Kidney (tissue), 14 donors: ENCODE results near the gene TECR. TPM values are rescaled to one million over a fixed set of nuclear protein-coding genes. Genes with fewer than 3 reads are reported as not detected.
A peak's percentile ranks its signal among the peaks of the same experiment; 100 is the strongest.

Experiments used
- DNase-seq, 5 donors: peaks; one replicate each; pipeline ENCODE4 v3.0.0-alpha.2; 2013 to 2020
- FAIRE-seq: peaks from 2 replicates; lab custom pipeline; 2012; peaks lifted over from hg19 to GRCh38; lab: Jason Lieb, UNC
- H3K27ac ChIP-seq, 2 donors: one replicate each; pipeline ENCODE4 v1.7.0; 2013; ENCODE audit warnings: low read depth in 2 of 2, low read length in 2 of 2, inconsistent platforms in 1 of 2
- H3K27me3 ChIP-seq: one replicate; pipeline ENCODE4 v1.7.1; 2013; ENCODE audit warnings: low read length, inconsistent platforms; ENCODE audit not compliant: control insufficient read depth, insufficient read depth
- H3K36me3 ChIP-seq, 3 donors: one replicate each; pipeline versions ENCODE4 v1.7.0 to v1.7.1; 2013; ENCODE audit warnings: low read length in 3 of 3, control low read depth in 1 of 3, inconsistent platforms in 1 of 3; ENCODE audit not compliant: insufficient read depth in 3 of 3, control insufficient read depth in 2 of 3
- H3K4me1 ChIP-seq, 3 donors: one replicate each; pipeline versions ENCODE4 v1.7.0 to v1.7.1; 2013; ENCODE audit warnings: low read length in 3 of 3, inconsistent platforms in 1 of 3, low read depth in 1 of 3; ENCODE audit not compliant: control insufficient read depth in 2 of 3, insufficient read depth in 2 of 3
- H3K4me3 ChIP-seq, 3 donors: one replicate each; pipeline versions ENCODE4 v1.7.0 to v1.8.1; 2013; ENCODE audit warnings: low read length in 3 of 3, control low read depth in 1 of 3, inconsistent platforms in 1 of 3
- H3K9ac ChIP-seq, 3 donors: one replicate each; pipeline versions ENCODE4 v1.7.0 to v1.7.1; 2013; ENCODE audit warnings: low read length in 3 of 3, control low read depth in 1 of 3, inconsistent platforms in 1 of 3
- H3K9me3 ChIP-seq, 3 donors: one replicate each; pipeline versions ENCODE4 v1.7.0 to v1.7.1; 2013; ENCODE audit warnings: low read length in 3 of 3, control low read depth in 1 of 3, inconsistent platforms in 1 of 3; ENCODE audit not compliant: control insufficient read depth in 2 of 3, insufficient read depth in 1 of 3
- intact Hi-C: fragments of 100-400 bp; cut with DNase I; formaldehyde crosslinking; loops from one replicate; pipeline ENCODE4 v1.11.1; 2022
- polyA plus RNA-seq: library from polyadenylated mRNA; stranded (reverse); fragments of 350-450 nt; fragmentation: Illumina TruSeq; extraction: RNeasy Lipid Tissue Mini Kit (QIAGEN cat#74804); gene quantifications from one replicate; pipeline ENCODE4 v1.2.3, GENCODE V29; 2014; ENCODE audit warnings: low read depth, low replicate concordance; ENCODE audit not compliant: insufficient read depth
- total RNA-seq: library from RNA; stranded (reverse); fragmentation: NEBNext Ultra II Directional; extraction: Animal tissue kit (Norgen Biotek cat#: 25700); gene quantifications from one replicate; pipeline ENCODE4 v1.2.1, GENCODE V29; 2021
- TF ChIP-seq, protein P1 (sequence below): IDR thresholded peaks from 3 replicates; pipeline ENCODE4 v1.5.1; 2012; ENCODE audit warnings: mild to moderate bottlenecking, moderate library complexity, borderline replicate concordance; ENCODE audit not compliant: insufficient read depth; ENCODE audit errors: extremely low read depth
- donor health status: control.
- donor health status: control.
- donor health status: control.
- donor health status: control.
- donor health status: control.
- donor health status: DM: yes; HTN: yes; CAD: no.
- donor health status: Normal renal cell carcinoma (clear cell type).

The TECR gene
- total and polyA plus RNA-seq, 2 donors from 2014 or later: 132 to 280 TPM

DNA sequence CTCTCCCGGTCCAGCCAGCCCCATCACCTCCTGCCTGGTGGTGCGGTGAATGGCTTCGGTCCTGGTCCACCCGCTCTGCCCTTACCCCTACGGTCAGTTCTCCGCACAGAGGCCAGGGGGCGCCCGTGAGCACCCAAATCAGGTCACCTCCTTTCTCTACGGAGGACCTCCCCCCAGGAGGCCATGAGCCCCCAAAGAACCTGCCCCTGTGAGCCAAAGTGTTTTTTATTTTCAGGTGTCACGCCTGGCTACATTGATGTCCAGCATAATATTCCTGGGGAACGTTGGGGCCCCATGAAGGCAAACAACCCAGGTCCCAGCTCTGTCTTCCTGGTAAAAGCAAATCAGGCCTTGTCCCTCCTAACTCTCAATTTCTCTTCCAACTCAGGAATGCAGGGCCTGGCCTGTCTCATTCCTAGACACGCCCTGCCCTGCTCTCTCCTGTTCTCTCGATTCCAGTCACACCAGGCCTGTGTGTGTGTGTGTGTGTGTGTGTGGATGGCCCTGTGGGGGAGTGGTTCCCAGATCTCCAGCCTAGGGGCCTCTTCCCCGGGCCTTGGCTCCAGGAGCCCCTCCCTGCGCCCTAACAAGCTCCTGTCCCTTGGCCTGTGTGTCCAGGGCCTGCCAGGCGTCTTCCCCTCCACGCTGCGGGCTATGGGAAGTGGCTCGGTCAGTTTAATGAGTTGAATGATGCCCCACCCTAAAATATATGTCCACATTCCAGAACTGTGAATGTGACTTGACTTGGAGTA, 23.7 kb upstream of the TECR start:
- DNase-seq (peak; percentile 71 to 85 (median 76)), FAIRE-seq (no peak)
- no peaks in the 10 kb centered on the region for H3K27me3 ChIP-seq
- intact Hi-C loops: no loop called here
- H3K9ac ChIP-seq: no peak overlapping the region
- H3K9me3 ChIP-seq: no peaks in the 10 kb centered on the region
- TF ChIP-seq, protein P1, sequence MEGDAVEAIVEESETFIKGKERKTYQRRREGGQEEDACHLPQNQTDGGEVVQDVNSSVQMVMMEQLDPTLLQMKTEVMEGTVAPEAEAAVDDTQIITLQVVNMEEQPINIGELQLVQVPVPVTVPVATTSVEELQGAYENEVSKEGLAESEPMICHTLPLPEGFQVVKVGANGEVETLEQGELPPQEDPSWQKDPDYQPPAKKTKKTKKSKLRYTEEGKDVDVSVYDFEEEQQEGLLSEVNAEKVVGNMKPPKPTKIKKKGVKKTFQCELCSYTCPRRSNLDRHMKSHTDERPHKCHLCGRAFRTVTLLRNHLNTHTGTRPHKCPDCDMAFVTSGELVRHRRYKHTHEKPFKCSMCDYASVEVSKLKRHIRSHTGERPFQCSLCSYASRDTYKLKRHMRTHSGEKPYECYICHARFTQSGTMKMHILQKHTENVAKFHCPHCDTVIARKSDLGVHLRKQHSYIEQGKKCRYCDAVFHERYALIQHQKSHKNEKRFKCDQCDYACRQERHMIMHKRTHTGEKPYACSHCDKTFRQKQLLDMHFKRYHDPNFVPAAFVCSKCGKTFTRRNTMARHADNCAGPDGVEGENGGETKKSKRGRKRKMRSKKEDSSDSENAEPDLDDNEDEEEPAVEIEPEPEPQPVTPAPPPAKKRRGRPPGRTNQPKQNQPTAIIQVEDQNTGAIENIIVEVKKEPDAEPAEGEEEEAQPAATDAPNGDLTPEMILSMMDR: peak; percentile 67
- no peaks in the 10 kb centered on the region for H3K36me3 ChIP-seq
- no peak overlapping the region for H3K27ac ChIP-seq
- no peak overlapping the region for H3K4me3 ChIP-seq
- no peaks in the 10 kb centered on the region for H3K4me1 ChIP-seq

DNA sequence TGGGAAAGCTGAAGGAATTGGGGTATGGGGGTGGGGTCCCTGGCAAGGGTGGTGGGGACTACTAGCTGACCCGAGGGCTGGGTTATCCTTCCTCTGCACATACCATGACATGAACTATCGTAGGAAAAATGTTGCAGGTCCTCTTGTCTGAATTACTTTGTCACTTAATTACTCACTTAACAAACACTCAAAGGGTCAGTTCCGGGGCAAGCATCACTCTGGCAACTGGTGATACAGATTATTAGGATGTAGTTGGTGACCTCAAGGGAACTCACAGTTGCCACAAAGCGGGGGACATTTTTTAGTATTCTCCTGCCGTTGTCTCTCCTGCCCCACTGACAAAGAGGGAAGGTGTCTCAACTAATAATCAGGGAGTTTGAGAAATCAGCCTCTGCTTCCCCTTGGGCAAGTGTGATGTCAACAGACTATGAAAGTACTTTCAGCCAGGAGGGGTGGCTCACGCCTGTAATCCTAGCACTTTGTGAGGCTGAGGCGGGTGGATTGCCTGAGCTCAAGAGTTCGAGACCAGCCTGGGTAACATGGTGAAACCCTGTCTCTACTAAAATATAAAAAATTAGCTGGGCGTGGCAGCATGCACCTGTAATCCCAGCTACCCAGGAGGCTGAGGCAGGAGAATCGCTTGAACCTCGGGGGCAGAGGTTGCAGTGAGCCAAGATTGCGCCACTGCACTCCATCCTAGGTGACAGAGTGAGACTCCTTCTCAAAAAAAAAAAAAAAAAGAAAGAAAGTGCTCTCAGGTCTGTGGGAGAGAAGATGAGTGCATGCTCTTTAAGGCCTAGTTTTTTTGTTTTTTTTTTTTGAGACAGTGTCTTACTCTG, 21.5 kb upstream of the TECR start:
- Histone ChIP-seq H3K4me1 (no peaks in the 10 kb centered on the region), H3K9ac (no peak overlapping the region), H3K27ac (no peak overlapping the region), H3K4me3 (no peak overlapping the region), H3K9me3 (no peaks in the 10 kb centered on the region), H3K36me3 (no peaks in the 10 kb centered on the region), H3K27me3 (no peaks in the 10 kb centered on the region)
- TF ChIP-seq, protein P1: no peak
- FAIRE-seq (no peak), DNase-seq (no peak)
- intact Hi-C loops: no loop called here

DNA sequence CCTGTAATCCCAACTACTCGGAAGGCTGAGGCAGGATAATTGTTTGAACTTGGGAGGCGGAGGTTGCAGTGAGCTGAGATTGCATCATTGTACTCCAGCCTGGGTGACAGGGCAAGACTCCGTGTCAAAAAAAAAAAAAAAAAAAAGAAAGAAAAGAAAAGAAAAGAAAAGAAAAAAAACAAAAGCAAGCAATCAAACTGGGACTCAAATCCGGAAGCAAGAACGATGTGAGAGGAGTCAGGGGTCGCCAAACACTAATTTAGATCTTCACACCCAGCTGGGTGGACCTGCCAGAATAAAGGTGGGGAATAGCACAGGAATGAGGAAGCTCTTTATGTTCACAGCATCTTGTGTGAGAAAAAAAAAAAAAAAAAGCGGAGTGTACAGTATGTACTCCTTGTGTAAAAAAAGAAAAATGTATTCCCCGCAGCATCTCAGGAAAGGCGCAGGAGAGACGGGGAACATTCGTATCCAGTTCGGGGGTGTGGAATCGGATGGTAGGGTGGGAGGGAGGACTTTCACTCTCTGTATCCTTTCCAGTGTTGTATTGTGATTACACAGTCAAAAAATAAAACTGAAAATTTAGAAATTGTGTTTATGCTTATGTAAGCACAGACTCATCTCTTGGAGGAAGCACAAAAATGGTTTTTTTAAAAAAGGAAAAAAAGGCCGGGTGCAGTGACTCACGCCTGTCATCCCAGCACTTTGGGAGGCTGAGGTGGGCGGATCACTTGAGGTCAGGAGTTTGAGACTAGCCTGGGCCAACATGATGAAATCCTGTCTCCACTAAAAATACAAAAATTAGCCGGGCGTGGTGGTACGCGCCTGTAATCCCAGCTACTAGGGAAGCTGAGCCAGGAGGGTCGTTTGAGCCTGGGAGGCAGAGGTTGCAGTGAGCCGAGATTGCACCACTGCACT, 18.8 kb upstream of the TECR start:
- peaks cover 0 to 14% (median 12%) of the 10 kb centered on the region in 3 donors for H3K4me1 ChIP-seq
- H3K27me3 ChIP-seq: no peaks in the 10 kb centered on the region
- no peak overlapping the region for H3K9ac ChIP-seq
- intact Hi-C loops: no loop called here
- H3K27ac ChIP-seq: no peak overlapping the region
- FAIRE-seq: no peak
- H3K9me3 ChIP-seq: no peaks in the 10 kb centered on the region
- H3K36me3 ChIP-seq: peaks cover 6 to 14% (median 13%) of the 10 kb centered on the region in 3 donors
- TF ChIP-seq, protein P1: no peak
- H3K4me3 ChIP-seq: no peak overlapping the region
- DNase-seq: no peak
